NOMO-1 (cell line): ENCODE measurements around the gene WDR77.
A peak's percentile ranks its signal among the peaks of the same experiment; 100 is the strongest.

ENCODE experiments used
- DNase-seq, 2 experiments: peaks; one replicate each; lab custom pipeline; 2025; ENCODE audit not compliant: unreplicated experiment in 2 of 2; lab: John Stamatoyannopoulos, UW

Gene WDR77

GRCh38 chr1:111441573-111442192 is 7.4 kb downstream of the WDR77 start:
- peak in 1 of 2 experiments; percentile 28 for DNase-seq

- no peak for DNase-seq
Measured at GRCh38 chr1:111439461-111440351, 9.3 kb downstream of the WDR77 start.

- no peak for DNase-seq
Measured at GRCh38 chr1:111436726-111437125, 12.3 kb downstream of the WDR77 start.

DNA sequence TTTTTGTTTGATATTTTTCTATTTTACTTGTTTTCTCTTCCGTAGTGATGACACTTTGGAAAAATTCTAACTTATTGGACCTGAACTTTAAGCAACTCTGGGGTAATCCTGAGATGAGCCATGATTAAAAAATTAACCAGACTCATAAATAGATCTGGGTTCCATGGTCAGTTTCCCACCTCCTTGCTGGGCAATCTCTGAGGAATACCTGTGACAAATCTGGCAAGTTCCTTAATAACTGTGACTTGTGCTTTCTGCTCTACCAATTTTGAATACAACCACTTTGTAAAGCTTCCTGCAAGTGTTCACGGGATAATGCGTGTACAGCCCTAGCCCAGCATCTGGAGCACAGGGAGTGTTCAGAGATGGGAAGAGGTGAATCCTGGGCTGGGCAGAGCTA is 24.8 kb downstream of the WDR77 start:
- no peak for DNase-seq

DNA sequence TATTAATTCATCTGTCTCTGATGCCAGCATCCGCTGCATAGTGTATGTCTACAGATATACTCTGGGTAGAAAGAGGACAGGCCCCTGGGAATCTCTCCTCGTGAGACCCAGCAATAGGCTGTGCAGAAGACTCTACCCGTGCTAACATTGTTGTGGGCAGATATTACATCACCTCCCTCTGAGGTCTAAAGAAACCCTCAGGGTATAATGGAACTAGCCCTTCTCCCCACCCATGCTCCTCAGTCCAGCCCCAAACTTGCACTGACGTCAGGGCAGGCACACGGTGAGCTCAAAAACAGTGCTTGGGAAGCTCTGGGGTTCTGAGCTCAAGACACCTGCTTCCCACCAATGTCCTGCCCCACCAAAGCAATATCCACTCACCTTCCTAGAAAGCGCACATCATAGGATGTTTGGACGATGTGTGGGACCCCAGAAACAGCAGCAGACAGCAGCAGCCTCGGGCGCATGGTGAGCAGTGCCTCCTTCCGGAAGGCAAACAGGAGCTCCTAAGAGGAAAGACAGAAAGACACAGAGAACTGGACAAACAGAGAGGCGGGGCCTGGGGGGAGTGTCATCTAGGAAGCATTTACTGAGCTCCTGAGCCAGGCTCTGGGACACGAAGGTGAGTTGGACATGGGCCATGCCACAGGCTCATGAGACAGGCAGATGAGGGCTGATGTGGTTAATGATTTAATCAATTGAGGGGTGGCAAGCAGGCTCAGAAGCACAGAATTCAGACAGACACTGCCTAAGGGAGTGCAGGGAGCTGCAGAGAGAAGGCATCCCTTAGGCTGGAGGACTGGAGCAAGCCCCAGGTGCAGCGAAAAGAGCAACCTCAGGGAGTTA is 26.3 kb downstream of the WDR77 start:
- DNase-seq, result no peak

GRCh38 chr1:111420377-111420776 is 28.7 kb downstream of the WDR77 start:
- no peak for DNase-seq

- no peak for DNase-seq
Measured at GRCh38 chr1:111419037-111419436, 30.0 kb downstream of the WDR77 start.

- no peak for DNase-seq
Measured at GRCh38 chr1:111417755-111418154, 31.3 kb downstream of the WDR77 start.

- no peak for DNase-seq
Measured at GRCh38 chr1:111415461-111415860, 33.6 kb downstream of the WDR77 start.

GRCh38 chr1:111414756-111415155 is 34.3 kb downstream of the WDR77 start:
- no peak for DNase-seq

- DNase-seq, result no peak
Measured at GRCh38 chr1:111412839-111413238, 36.2 kb downstream of the WDR77 start.

GRCh38 chr1:111407301-111407700 is 41.8 kb downstream of the WDR77 start:
- DNase-seq, result no peak

DNA sequence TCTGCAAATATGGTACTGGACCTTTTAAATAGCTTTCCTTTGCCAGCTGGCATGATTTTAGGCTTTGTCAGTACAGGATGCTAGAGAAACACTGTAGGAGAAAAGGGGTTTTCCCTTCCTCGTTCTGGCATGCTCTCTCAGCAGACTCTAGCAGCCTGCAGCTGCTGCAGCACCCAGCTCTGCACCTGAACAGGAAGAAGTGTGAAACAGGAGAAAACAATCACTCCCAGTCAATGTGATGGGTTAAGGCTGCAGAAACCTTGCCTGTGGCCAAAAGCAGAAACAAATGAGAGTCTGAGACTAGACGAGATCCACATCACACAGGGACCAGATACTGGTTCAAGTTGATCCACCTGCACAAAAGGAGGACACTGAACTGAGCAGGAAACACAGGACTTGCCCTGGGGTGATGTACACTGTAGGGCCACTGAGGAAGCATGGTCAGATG is 42.7 kb downstream of the WDR77 start:
- DNase-seq, result no peak

- DNase-seq, result no peak
Measured at GRCh38 chr1:111404588-111404987, 44.5 kb downstream of the WDR77 start.

DNA sequence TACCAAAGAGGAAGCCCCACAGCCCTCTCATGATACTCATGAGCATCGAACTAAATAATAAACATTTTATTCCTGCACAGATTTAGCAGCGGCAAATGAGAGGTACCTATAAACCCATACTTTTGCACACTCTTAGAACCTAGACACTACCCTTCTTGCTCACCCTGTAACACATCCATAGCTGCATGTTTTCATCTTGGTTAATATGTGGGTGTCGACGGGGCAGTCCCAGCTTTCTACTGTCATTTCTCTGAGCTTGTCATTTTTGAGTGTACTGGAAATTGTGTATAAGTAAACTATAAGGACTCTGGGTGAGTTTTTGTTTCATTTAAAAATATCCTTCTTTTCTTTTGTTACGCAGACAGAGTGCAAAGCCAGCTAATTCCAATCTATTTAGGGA is 47.0 kb downstream of the WDR77 start:
- no peak for DNase-seq

- DNase-seq, result peak; percentile 10 to 38
Measured at GRCh38 chr1:111399792-111400610, 49.1 kb downstream of the WDR77 start.

DNA sequence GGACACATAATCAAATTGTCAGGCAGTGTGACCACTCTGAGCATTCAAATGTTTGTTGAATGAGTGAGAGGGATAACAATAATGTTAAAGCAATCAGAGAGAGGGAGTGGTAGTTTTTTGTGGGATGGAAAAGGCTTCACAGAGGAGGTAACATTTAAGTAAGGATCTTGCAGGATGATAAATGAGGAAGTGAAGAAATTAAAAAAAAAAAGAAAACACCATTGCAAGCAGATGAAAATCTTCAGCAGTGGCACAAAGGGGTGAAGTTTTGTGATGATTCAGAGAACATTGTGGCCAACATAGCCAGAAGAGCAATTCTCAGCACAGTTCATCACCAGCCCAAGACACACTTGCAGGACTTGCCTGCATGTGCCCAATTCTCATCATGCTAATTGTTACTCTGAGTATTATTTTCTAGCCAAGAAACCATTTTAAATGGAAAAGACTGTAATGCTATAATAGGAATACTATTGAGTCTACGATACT is 56.6 kb downstream of the WDR77 start:
- peak in 1 of 2 experiments; percentile 48 for DNase-seq

DNA sequence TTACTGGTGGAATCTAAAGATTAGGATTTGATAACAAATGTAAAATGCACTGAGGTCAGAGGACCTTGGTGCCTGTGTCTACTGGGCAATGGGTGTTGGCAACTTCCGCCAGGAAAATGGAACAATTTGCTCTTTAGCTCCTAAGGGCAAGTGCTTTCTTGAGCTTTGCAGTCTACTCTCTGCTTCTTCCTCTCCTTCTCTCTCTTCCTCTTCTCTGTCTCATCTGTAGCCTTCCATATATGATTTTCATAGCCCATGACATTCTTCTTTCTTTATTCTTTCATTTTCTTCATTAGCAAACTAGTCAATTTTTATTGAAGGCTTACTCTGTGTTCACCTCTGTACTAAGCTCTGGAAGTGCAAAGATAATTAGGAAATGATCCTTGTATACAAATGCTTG is 57.0 kb downstream of the WDR77 start:
- peak in 1 of 2 experiments; percentile 7 for DNase-seq
